IPS-15b (cell line): ENCODE results near the gene TEX44.

Experiments
- H3K27me3 ChIP-seq: one replicate; pipeline ENCODE4 v1.6.1; 2013; ENCODE audit warnings: low read length; ENCODE audit not compliant: control insufficient read depth, insufficient read depth
- H3K36me3 ChIP-seq: one replicate; pipeline ENCODE4 v1.6.1; 2013; ENCODE audit warnings: low read length; ENCODE audit not compliant: control insufficient read depth, insufficient read depth
- H3K4me1 ChIP-seq: one replicate; pipeline ENCODE4 v1.6.1; 2013; ENCODE audit warnings: mild to moderate bottlenecking, low read length; ENCODE audit not compliant: control insufficient read depth, insufficient read depth
- H3K4me3 ChIP-seq: one replicate; pipeline ENCODE4 v1.5.1; 2013; ENCODE audit warnings: low read depth, low read length
- H3K9ac ChIP-seq: one replicate; pipeline ENCODE4 v1.6.1; 2013; ENCODE audit warnings: low read depth, mild to moderate bottlenecking, low read length
- H3K9me3 ChIP-seq: one replicate; pipeline ENCODE4 v1.6.1; 2013; ENCODE audit warnings: mild to moderate bottlenecking, low read length; ENCODE audit not compliant: control insufficient read depth, insufficient read depth

TEX44 gene

GRCh38 chr2:231600619-231601355 is 8.1 kb downstream of the TEX44 start:
- Histone ChIP-seq H3K36me3 (no peaks in the 10 kb centered on the region), H3K4me3 (no peak overlapping the region), H3K27me3 (no peaks in the 10 kb centered on the region), H3K9me3 (no peaks in the 10 kb centered on the region), H3K9ac (no peak overlapping the region), H3K4me1 (peaks cover 16% of the 10 kb centered on the region)

GRCh38 chr2:231601356-231602229 is 8.9 kb downstream of the TEX44 start:
- Histone ChIP-seq H3K9ac (no peak overlapping the region), H3K4me1 (peaks cover 16% of the 10 kb centered on the region), H3K9me3 (no peaks in the 10 kb centered on the region), H3K4me3 (no peak overlapping the region), H3K36me3 (no peaks in the 10 kb centered on the region), H3K27me3 (no peaks in the 10 kb centered on the region)

GRCh38 chr2:231602859-231603467 is 10.3 kb downstream of the TEX44 start:
- H3K36me3 ChIP-seq: no peaks in the 10 kb centered on the region
- H3K9me3 ChIP-seq: no peaks in the 10 kb centered on the region
- no peak overlapping the region for H3K9ac ChIP-seq
- no peaks in the 10 kb centered on the region for H3K27me3 ChIP-seq
- H3K4me3 ChIP-seq: no peak overlapping the region
- peaks cover 16% of the 10 kb centered on the region for H3K4me1 ChIP-seq

- H3K9ac ChIP-seq: no peak overlapping the region
These were observed 11.5 kb downstream of the TEX44 start for GRCh38 chr2:231604101-231604684.

GRCh38 chr2:231604685-231605606 is 12.3 kb downstream of the TEX44 start:
- Histone ChIP-seq H3K4me3 (peak overlapping the region; percentile 19), H3K9ac (peak overlapping the region; percentile 37), H3K4me1 (peaks cover 16% of the 10 kb centered on the region), H3K36me3 (no peaks in the 10 kb centered on the region), H3K27me3 (no peaks in the 10 kb centered on the region), H3K9me3 (no peaks in the 10 kb centered on the region)

More at GRCh38 chr2:231604101-231604684, 11.5 kb downstream of the TEX44 start:
- Histone ChIP-seq H3K27me3 (no peaks in the 10 kb centered on the region), H3K36me3 (no peaks in the 10 kb centered on the region), H3K4me3 (peak overlapping the region; percentile 39), H3K4me1 (peaks cover 16% of the 10 kb centered on the region), H3K9me3 (no peaks in the 10 kb centered on the region)

GRCh38 chr2:231605607-231606091 is 13.0 kb downstream of the TEX44 start:
- Histone ChIP-seq H3K4me1 (peaks cover 15% of the 10 kb centered on the region), H3K27me3 (no peaks in the 10 kb centered on the region), H3K4me3 (peak overlapping the region; percentile 19), H3K36me3 (no peaks in the 10 kb centered on the region), H3K9ac (no peak overlapping the region), H3K9me3 (no peaks in the 10 kb centered on the region)

GRCh38 chr2:231606941-231607340 is 14.3 kb downstream of the TEX44 start:
- H3K4me1 ChIP-seq: peaks cover 9% of the 10 kb centered on the region
- H3K9me3 ChIP-seq: no peaks in the 10 kb centered on the region
- H3K4me3 ChIP-seq: no peak overlapping the region
- H3K27me3 ChIP-seq: no peaks in the 10 kb centered on the region
- H3K9ac ChIP-seq: no peak overlapping the region
- no peaks in the 10 kb centered on the region for H3K36me3 ChIP-seq

- Histone ChIP-seq H3K27me3 (no peaks in the 10 kb centered on the region), H3K36me3 (no peaks in the 10 kb centered on the region), H3K4me1 (peaks cover 20% of the 10 kb centered on the region), H3K9me3 (no peaks in the 10 kb centered on the region), H3K9ac (no peak overlapping the region), H3K4me3 (no peak overlapping the region)
These were observed 18.8 kb downstream of the TEX44 start for GRCh38 chr2:231611273-231612108.

- peaks cover 20% of the 10 kb centered on the region for H3K4me1 ChIP-seq
- peak overlapping the region; percentile 6 for H3K4me3 ChIP-seq
- no peaks in the 10 kb centered on the region for H3K27me3 ChIP-seq
- no peaks in the 10 kb centered on the region for H3K9me3 ChIP-seq
- H3K36me3 ChIP-seq: no peaks in the 10 kb centered on the region
- no peak overlapping the region for H3K9ac ChIP-seq
These were observed 19.4 kb downstream of the TEX44 start for GRCh38 chr2:231612109-231612455.
